NAMALWA (cell line): Measurements from ENCODE around the gene SURF1.
"Not testable (repeated sequence)": the region's sequence is repeated elsewhere in the genome, so short reads cannot be mapped to it uniquely, and the experiment has no call there.

Experiments
- DNase-seq: peaks from one replicate; pipeline ENCODE4 v3.0.0-alpha.2; 2015; ENCODE audit warnings: low spot score

Gene SURF1

GRCh38 chr9:133356391-133357091 is at the start of gene SURF1, which contains the start of gene SURF2:
Gene SURF1, minus strand, starts transcription at chr9:133356487. Its CDS starts 34 bp downstream, at chr9:133356453.
Gene SURF2, plus strand, starts transcription at chr9:133356550. Its CDS starts 43 bp downstream, at chr9:133356593.
- peak; percentile 91 for DNase-seq

GRCh38 chr9:133405508-133406438 is 49.5 kb upstream of the SURF1 start:
- DNase-seq: no peak

- no peak for DNase-seq
These were observed 48.2 kb upstream of the SURF1 start for GRCh38 chr9:133404454-133405002.

- peak; percentile 57 for DNase-seq
These were observed 47.6 kb upstream of the SURF1 start for GRCh38 chr9:133403766-133404453.

- no peak for DNase-seq
These were observed 46.4 kb upstream of the SURF1 start for GRCh38 chr9:133402689-133403088.

GRCh38 chr9:133401588-133401987 is 45.3 kb upstream of the SURF1 start:
- DNase-seq: no peak

- DNase-seq: no peak
These were observed 44.0 kb upstream of the SURF1 start for GRCh38 chr9:133400292-133400691.

- no peak for DNase-seq
These were observed 41.6 kb upstream of the SURF1 start for GRCh38 chr9:133397895-133398294.

GRCh38 chr9:133397370-133397769 is 41.1 kb upstream of the SURF1 start:
- DNase-seq: no peak

GRCh38 chr9:133396952-133397351 is 40.7 kb upstream of the SURF1 start:
- DNase-seq: peak; percentile 28

- DNase-seq: no peak
These were observed 38.5 kb upstream of the SURF1 start for GRCh38 chr9:133394687-133395271.

GRCh38 chr9:133393399-133393798 is 37.1 kb upstream of the SURF1 start:
- DNase-seq: no peak

GRCh38 chr9:133392308-133392707 is 36.0 kb upstream of the SURF1 start:
- not testable (repeated sequence) for DNase-seq

- DNase-seq: not testable (repeated sequence)
These were observed 35.2 kb upstream of the SURF1 start for GRCh38 chr9:133391449-133391848.

GRCh38 chr9:133390713-133391112 is 34.4 kb upstream of the SURF1 start:
- DNase-seq: no peak

- DNase-seq: no peak
These were observed 33.3 kb upstream of the SURF1 start for GRCh38 chr9:133389562-133389961.

- DNase-seq: no peak
These were observed 32.8 kb upstream of the SURF1 start for GRCh38 chr9:133389025-133389557.

GRCh38 chr9:133387680-133388079 is 31.4 kb upstream of the SURF1 start:
- DNase-seq: no peak

GRCh38 chr9:133386338-133386737 is 30.1 kb upstream of the SURF1 start:
- DNase-seq: no peak

- DNase-seq: no peak
These were observed 29.2 kb upstream of the SURF1 start for GRCh38 chr9:133385452-133385851.

- DNase-seq: no peak
These were observed 28.5 kb upstream of the SURF1 start for GRCh38 chr9:133384736-133385321.
